DMS153 (cell line): ENCODE measurements around the gene TXNL4B.
A peak's percentile ranks its signal among the peaks of the same experiment; 100 is the strongest.
"Not testable (repeated sequence)": the region's sequence is repeated elsewhere in the genome, so short reads cannot be mapped to it uniquely, and the experiment has no call there.

Experiments used
- DNase-seq: peaks from one replicate; lab custom pipeline; 2025; lab: John Stamatoyannopoulos, UW

TXNL4B gene

DNA sequence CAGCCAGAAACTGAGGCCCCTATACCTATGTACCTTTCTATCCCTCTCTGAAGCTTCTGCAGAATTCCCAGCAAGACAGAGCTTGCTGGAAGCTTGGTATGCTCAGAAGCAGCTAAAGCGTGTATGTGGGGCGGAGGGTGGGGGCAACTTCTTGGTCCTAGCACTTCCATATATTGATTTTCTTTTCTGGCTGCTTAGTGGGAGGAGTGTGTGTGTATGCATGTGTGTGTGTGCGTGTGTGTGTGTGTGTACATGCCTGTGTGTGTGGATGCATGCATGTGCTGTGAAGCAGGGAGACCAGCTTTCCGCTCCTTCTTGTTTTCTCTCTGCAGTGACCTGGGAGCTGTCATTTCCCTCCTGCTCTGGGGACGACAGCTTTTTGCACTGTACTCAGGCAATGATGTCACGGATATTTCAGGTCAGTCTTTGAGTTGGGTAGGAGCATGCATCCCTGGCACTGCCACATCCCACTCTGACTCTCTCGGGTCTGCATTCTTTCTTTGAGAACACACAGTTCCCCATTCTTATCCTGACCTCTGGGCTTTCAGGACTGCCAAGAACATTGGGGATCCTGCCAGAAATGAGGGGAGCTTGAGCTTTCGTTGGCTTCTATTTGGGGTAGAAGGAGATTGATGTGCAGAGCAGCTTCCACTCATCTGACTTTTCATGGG lies 19.7 kb downstream of the TXNL4B start:
- no peak for DNase-seq

DNA sequence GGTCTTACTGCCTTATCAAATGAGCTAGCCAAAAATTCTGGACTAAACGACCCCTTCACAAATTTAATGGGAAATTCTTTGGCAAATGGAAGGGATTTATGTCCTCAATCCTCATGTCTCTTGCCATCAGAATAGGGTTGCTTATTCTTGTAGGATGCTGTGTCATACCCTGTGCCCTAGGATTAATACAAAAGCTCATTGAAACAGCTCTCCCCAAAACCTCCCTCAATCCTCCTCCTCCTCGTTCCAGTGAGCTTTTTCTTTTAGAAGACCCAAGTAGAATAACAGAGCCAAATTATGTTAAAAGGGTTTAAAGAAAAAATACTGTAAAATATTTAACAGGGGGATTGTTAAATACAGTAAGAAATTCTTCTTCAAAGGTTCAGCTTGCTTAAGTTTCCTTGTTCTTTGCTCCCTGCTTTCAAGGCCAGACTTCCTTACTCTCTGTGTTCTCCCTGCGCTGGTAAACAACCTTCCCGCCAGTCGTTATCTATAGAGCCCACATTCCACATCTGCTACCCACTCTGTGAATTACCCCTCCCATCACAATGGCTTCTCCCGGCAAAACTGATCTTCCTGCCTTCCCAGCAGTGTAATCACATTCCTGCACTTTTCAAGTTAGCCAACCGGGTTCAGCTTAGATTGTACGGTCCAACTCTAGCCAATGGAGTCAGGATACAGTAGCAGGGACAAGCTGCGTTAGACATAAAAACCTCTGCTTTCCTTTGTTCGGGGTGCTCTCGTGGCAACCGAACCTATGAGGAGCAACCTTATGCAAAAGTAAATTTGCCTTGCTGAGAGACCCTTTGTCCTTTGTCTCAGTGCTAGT lies 20.7 kb downstream of the TXNL4B start:
- no peak for DNase-seq

GRCh38 chr16:72068930-72069329 lies 24.5 kb downstream of the TXNL4B start:
- no peak for DNase-seq

DNA sequence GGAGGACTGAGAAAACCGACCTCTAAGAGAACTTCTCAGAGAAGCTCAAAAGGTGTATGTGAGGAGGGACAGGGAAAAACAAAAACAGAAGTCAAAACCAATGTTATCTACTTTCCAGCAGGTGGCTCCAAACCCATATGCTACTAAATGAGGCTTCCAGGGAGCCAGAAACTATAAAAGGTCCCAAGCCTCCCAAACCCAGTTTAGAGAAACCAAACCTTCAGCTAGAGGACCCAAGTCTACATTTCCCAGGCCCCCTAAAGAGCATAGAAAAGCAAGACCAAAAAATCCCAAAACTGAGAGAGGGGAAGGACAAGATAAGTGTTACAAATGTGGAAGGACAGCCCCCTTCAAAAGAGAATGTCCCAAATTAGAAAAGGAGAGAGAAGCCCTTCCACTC lies 26.7 kb downstream of the TXNL4B start:
- DNase-seq = peak; percentile 24

DNA sequence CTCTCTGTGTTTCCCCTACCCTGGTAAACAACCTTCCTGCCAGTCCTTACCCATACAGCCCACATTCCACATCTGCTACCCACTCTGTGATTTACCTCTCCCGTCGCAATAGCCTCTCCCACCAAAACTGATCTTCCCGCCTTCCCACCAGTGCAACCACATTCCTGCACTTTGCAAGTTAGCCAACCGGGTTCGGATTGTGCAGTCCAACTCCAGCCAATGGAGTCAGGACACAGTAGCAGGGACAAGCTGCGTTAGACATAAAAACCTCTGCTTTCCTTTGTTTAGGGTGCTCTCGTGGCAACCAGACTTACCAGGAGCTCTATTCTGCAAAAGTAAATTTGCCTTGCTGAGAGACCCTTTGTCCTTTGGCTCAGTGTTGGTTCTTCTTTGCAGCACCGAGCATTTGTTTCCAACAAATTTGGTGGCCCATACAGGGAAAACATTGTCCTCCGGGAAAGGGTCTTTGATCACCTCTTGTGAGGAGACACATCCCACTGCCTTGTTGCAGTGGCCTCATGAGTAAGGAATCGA lies 29.0 kb downstream of the TXNL4B start:
- no peak for DNase-seq

GRCh38 chr16:72061564-72061963 lies 31.9 kb downstream of the TXNL4B start:
- DNase-seq = no peak

GRCh38 chr16:72060405-72060804 lies 33.0 kb downstream of the TXNL4B start:
- DNase-seq = no peak

GRCh38 chr16:72059060-72059459 lies 34.4 kb downstream of the TXNL4B start:
- peak; percentile 9 for DNase-seq

DNA sequence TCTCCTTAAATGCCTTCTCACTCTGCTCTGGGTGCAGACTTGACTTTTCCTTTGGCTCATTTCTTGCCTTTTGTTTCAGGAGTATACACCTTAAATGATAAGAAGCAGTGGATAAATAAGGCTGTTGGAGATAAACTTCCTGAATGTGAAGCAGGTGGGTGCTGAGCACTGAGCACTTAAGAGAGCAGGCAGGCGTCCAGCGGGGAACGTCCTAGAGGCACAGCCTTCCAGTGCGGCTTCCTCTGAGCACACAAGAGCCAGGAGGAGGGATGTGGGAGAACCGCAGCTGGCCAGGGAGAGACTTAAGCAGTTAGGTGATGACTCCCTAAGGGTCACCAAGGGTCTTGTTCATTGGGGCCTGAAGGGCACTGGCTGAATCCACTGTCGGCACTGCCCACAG lies 36.1 kb downstream of the TXNL4B start:
- not testable (repeated sequence) for DNase-seq

DNA sequence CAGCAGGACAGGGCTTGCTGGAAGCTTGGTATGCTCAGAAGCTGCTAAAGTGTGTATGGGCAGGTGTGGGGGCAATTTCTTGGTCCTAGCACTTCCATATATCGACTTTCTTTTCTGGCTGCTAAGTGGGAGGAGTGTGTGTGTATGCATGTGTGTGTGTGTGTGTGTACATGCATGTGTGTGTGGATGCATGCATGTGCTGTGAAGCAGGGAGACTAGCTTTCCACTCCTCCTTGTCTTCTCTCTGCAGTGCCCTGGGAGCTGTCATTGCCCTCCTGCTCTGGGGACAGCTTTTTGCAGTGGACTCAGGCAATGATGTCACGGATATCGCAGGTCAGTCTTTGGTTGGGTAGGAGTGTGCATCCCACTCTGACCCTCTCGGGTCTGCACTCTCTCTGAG lies 37.5 kb downstream of the TXNL4B start:
- DNase-seq = no peak

DNA sequence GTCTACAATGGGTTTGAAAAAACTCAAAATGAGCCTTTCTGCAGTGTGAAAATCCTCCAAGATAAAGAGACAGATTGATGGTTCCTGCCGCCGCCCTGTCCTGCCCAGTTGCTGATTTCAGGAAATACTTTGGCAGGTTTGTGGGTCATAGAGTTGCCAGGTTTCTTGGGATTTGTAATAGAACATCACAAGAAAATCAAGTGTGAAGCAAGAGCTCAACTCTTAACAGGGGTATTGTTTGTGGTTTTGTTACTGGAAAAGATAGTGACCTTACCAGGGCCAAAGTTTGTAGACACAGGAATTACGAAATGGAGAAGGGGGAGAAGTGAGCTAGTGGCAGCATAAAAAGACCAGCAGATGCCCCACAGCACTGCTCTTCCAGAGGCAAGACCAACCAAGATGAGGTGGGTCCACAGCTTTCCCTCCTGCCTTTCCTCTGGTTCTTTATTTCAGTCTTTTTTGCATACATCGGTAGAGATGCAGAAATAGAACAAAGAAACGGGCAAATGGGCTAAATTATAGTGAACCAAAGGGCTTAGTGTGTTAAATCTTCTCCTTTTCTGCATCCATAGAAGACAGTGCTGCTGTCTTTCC lies 39.1 kb downstream of the TXNL4B start, which contains the start of gene HP:
Gene HP (plus strand): TSS at position 252 of the 594 bp plus-strand sequence. CDS start 148 bp downstream, at position 400.
- not testable (repeated sequence) for DNase-seq

DNA sequence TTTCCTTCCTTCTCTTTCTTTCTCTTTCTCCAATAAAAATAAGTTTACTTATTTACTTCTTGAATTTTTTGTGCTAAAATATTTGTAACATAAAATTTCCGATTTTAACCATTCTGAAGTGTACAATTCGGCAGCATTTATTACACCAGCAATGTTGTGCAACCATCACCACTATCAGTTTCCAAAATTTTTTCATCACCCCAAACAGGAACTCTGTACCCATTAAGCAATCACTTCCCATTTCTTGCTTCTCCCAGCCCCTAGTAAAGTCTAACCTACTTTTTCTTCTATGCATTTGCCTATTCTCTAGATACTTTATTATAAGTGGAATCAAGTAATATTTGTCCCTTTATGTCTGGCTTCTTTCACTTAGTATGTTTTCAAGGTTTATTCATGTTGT lies 41.6 kb downstream of the TXNL4B start:
- no peak for DNase-seq

DNA sequence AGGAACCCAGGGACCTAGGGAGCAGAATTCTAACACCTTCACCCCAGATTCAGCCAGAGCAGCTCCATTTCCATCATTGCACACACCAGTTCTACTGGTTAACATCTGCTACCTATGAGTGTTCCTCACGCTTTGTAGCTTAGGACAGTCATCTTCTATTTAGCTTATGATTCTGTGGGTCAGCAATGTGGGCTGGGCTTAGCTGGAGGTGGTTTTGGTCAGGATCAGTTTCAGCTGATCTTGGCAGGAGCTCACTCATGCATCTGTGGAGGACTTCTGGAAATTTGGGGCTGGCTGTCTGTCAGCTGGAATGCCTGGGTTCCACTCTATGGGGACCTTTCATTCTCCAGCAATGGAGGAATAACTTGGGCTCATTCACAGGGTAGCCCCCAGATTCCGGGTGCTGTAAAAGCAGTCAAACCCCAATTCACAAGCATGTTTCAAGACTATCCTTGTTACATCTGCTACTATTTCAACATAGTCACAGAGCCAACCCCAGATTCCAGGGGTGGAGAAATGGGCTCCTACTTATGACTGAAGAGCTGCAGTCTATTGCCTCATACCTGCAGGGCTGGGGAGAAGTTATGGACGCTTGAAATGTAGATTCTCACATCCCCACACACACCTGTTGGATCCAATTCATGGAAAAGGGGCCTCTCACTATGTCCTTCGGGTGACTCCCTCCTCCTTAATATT lies 42.5 kb downstream of the TXNL4B start:
- DNase-seq = no peak

- DNase-seq = no peak
These were observed 44.3 kb downstream of the TXNL4B start for GRCh38 chr16:72049110-72049509.

- no peak for DNase-seq
These were observed 48.5 kb downstream of the TXNL4B start for GRCh38 chr16:72044825-72045359.

DNA sequence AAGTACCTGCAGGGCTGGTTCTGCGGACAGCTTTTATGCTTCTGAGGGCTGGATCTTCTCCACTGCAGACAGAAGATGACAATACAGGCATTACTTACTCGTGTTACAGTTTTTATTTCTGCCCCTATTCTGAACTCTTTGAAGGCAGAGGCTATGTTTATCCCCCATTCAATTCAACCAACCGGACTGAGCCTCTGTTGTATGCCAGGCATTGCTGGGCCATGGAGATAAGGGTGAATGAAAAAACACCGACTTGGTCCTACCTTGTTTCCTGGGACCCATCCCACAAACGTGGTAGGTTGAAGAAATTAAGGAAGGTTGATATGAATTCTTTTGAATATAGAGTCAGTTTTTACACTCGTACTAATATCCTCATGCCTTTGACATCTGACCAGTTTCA lies 49.1 kb downstream of the TXNL4B start:
- DNase-seq = no peak

DNA sequence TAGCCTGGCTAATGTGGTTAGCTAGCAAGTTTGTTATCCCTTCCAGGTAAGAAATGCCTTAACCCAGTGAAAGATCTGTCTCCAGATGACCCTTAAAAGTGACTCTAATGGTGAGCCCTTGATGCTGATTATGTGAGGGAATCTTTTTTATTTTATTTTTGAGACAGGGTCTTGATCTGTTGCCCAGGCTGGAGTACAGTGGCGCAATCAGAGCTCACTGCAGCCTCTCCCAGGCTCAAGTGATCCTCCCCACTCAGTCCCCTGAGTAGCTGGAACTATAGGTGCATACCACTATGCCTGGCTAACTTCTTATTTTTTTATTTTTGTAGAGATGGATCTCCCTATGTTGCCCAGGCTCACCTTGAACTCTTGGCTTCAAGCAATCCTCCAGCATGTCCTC lies 49.9 kb downstream of the TXNL4B start:
- no peak for DNase-seq

DNA sequence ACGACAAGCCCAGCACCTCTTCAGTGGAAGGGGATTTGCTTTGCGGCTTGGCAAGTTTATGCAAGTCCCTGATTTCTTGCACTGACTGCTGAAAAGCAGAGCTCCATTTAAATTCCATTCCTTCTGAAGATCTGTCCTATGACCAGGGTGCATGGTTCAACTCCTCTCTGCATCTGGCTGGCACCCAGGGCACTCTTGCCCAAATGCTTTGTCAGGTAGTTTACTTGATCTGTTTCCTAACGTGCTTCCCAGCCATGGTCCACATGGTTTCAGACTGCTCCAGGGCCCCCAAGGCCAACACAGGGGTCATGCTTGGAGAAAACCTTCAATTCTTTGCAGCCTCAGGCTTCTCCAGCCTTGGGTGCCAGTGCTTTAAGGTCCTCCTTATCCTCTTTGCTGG lies 50.4 kb downstream of the TXNL4B start:
- DNase-seq = no peak

DNA sequence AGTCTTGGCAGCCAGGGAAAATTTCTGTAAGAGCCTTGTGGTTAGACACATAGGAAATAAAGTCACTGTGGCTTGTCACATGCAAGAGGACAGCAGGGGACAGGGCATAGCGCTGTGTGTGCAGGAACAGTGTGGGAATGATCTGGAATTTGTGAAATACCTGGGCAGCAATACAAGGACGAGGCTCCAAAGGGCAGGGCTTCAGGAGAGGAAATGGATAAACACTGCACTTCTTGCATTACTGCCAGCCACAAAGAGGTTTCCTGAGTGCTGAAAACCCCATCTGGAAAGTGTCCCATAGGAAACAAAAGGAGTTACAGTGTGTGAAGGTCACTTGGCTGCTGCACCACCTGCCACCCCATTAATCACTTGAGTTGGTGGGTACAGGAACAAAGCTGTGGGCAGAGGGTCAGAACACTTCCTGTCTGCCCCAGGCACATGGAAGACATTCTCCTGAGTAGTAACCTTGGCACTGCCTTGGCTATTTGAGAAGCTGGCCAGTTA lies 51.2 kb downstream of the TXNL4B start:
- DNase-seq = peak; percentile 8

DNA sequence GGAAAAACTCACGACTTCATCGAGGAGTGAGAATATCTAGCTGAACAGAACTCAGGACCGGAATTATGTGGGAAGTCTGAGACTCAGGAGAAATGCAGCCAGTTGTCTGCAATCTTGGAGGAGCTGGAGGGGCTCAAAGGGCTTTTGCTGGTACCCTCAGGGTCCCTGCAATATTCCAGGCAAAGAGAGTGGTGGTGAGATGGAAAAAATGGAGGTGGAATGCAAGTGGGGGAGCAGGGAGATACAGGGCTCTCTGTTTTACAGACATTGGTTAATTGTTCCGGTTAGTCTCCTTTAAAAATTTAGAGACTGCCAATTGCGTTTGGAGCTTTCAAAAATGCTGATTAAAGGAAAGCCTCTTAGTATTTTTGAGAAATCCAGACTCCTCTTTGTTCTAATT lies 57.3 kb downstream of the TXNL4B start:
- DNase-seq = no peak
